SK-N-MC (cell line): ENCODE results near the gene KAZN.

Experiments used
- EZH2 ChIP-seq: fragments of 200-600 bp; sonication (generic); IDR thresholded peaks from one replicate; pipeline ENCODE4 v1.6.1; 2017; ENCODE audit warnings: antibody characterized with exemption
- FOXP2 ChIP-seq: optimal IDR thresholded peaks from 2 replicates; pipeline ENCODE3; 2011; ENCODE audit warnings: mild to moderate bottlenecking, moderate library complexity; ENCODE audit not compliant: insufficient read depth; ENCODE audit errors: extremely low read length, control extremely low read depth
- POLR2AphosphoS5 ChIP-seq: IDR thresholded peaks from 2 replicates; pipeline ENCODE4 v1.6.1; 2012; ENCODE audit warnings: mild to moderate bottlenecking, low read depth, low read length, borderline replicate concordance

DNA sequence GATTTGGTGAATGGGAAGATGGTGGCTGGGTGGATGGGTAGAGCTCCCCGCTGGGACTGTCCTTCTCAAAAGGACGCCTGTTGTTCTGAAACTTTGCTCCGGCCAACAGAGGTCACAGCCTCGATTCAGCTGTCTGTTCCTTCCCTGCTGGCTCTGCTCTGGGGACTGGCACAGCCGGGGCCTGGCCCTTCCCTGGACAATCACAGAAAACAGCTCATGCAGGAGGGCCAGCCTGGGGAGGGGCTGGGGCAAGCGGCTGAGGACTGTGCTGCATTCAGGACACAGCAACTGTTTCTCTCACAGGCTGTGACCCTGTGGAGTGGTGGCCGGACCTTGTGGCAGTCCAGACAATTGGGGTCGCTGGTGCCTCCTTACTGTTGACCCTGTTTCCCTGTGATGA lies 444.4 kb downstream of the KAZN start:
- TF ChIP-seq EZH2 (no peak), POLR2AphosphoS5 (no peak), FOXP2 (no peak)
